ENCODE data around the gene SEC23A.

Gene SEC23A

GRCh38 chr14:39006721-39007410 lies 96.2 kb downstream of the SEC23A start:
- no peak overlapping the region for H3K4me3 Mint-ChIP-seq
- H3K9me3 Mint-ChIP-seq = no peaks in the 10 kb centered on the region
- no peaks in the 10 kb centered on the region for H3K4me1 Mint-ChIP-seq
- ATAC-seq (ENCODE audit: low read depth) (no peak), DNase-seq (ENCODE audit: low spot score in 2 of 2) (no peak)
- H3K27me3 Mint-ChIP-seq = no peaks in the 10 kb centered on the region
- no peaks in the 10 kb centered on the region for H3K36me3 Mint-ChIP-seq
- H3K27ac Mint-ChIP-seq = no peak overlapping the region

DNA sequence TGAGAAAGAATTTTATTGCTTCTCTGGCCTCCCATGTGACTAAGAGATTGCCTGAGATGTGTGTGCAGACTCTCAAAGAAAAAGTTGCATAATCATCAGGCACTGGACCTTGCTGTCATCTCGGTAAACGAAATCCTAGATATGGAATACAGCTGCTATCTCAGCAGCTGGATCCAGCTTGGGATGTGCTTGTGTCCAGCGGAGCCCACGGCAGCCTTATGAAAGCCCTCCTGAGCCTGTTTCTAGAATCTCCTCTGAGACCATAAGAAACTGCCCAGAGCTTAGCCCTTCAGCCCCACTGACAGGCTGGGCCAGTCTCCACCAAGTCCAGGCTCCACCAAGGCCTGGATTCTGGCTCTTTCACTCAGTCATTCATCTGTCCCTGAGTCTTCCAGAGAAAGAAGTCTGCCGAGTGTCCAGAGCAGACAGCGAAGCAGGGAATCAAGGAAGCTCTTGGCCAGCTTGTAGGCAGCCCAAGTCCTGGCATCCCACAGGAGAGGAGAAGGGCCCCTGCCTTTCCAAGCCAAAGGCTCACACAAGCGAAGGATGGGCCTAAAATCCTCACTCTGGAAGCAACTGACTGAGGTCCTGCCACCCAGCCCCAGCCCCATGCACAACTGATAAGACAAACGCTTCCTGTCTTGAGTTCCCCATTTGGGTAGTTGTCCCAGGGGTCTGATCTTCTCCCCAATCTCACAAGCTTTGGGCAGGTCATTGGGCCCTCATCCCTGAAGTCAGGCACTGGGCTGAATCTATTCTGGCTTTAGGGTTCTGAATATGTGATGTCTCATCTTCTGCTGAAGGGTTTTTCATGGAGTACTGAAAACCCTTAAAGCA lies 97.8 kb downstream of the SEC23A start:
- Mint-ChIP-seq H3K36me3 (no peaks in the 10 kb centered on the region), H3K9me3 (no peaks in the 10 kb centered on the region), H3K4me1 (no peaks in the 10 kb centered on the region), H3K4me3 (no peak overlapping the region), H3K27ac (peak overlapping the region; percentile 5), H3K27me3 (no peaks in the 10 kb centered on the region)
- DNase-seq (ENCODE audit: low spot score in 2 of 2) = no peak
- no peak for ATAC-seq (ENCODE audit: low read depth)

DNA sequence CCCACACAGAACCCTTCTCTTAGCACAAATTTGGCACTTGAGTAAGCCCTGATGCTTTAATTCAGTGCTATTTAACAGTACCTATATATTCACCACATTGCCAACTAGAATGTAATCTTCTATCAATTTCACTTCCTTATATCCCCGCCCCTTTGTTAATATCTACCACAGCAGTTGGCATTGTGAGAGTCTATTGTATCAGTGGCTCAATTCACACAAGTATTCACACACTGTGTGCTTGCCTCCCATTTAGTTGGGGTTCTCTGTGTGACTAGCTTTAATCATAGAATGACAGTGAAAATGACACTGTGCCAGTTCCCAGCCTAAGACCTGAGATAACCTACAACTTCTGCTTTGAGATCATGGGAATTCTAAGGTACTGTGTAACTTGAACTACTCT lies 103.1 kb downstream of the SEC23A start:
- H3K27ac Mint-ChIP-seq = no peak overlapping the region
- H3K4me3 Mint-ChIP-seq = no peak overlapping the region
- ATAC-seq (ENCODE audit: low read depth) (no peak), DNase-seq (ENCODE audit: low spot score in 2 of 2) (no peak)
- no peaks in the 10 kb centered on the region for H3K36me3 Mint-ChIP-seq
- peaks cover 2% of the 10 kb centered on the region for H3K4me1 Mint-ChIP-seq
- peaks cover 1% of the 10 kb centered on the region for H3K27me3 Mint-ChIP-seq
- no peaks in the 10 kb centered on the region for H3K9me3 Mint-ChIP-seq

GRCh38 chr14:38994731-38995130 lies 108.3 kb downstream of the SEC23A start:
- Mint-ChIP-seq H3K4me3 (no peak overlapping the region), H3K27me3 (peaks cover 1% of the 10 kb centered on the region), H3K36me3 (no peaks in the 10 kb centered on the region), H3K4me1 (peaks cover 3% of the 10 kb centered on the region), H3K27ac (no peak overlapping the region), H3K9me3 (no peaks in the 10 kb centered on the region)
- DNase-seq (ENCODE audit: low spot score in 2 of 2) (no peak), ATAC-seq (ENCODE audit: low read depth) (no peak)

- Mint-ChIP-seq H3K4me1 (peaks cover 8% of the 10 kb centered on the region), H3K36me3 (no peaks in the 10 kb centered on the region), H3K4me3 (no peak overlapping the region), H3K9me3 (no peaks in the 10 kb centered on the region), H3K27me3 (peaks cover 1% of the 10 kb centered on the region), H3K27ac (no peak overlapping the region)
- no peak for DNase-seq (ENCODE audit: low spot score in 2 of 2)
- ATAC-seq (ENCODE audit: low read depth) = no peak
These were observed 109.1 kb downstream of the SEC23A start for GRCh38 chr14:38993981-38994380.

GRCh38 chr14:38992067-38992844 lies 110.8 kb downstream of the SEC23A start:
- ATAC-seq (ENCODE audit: low read depth) (no peak), DNase-seq (ENCODE audit: low spot score in 2 of 2) (no peak)
- Mint-ChIP-seq H3K4me3 (no peak overlapping the region), H3K27me3 (peaks cover 1% of the 10 kb centered on the region), H3K27ac (no peak overlapping the region), H3K36me3 (no peaks in the 10 kb centered on the region), H3K4me1 (peaks cover 11% of the 10 kb centered on the region), H3K9me3 (no peaks in the 10 kb centered on the region)

- Mint-ChIP-seq H3K36me3 (no peaks in the 10 kb centered on the region), H3K27ac (no peak overlapping the region), H3K27me3 (peaks cover 1% of the 10 kb centered on the region), H3K4me1 (peaks cover 11% of the 10 kb centered on the region), H3K4me3 (no peak overlapping the region), H3K9me3 (no peaks in the 10 kb centered on the region)
- ATAC-seq (ENCODE audit: low read depth) (no peak), DNase-seq (ENCODE audit: low spot score in 2 of 2) (no peak)
These were observed 111.7 kb downstream of the SEC23A start for GRCh38 chr14:38991299-38991698.

DNA sequence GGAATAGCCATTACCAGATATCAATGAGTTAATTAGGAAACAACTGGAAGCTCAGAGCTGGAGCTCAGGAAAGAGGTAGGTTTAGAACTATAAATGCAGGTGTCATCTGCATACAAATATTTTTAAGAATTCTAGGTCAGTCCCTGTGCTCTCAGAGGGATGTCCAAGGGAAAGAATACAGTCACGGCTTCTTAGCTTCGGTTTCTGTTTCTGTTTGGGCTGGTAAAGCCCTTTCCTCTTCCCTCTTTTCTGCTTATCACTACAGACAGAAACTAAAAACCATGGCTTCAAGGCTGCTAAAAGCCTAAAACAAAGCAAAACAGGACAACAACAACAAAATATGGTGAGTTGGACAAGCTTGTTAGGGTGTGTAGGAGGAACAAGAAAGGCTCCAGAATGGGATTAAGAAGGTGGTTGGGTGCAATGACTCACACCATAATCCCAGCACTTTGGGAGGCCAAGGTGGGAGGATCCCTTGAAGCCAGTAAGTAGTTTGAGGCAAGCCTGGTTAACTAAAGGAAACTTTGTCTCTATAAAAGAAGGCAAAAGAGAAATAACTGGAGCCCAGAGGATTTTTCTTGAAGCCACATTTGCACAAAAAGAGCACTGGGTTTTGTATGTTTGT lies 113.0 kb downstream of the SEC23A start:
- ATAC-seq (ENCODE audit: low read depth) (peak; percentile 59), DNase-seq (ENCODE audit: low spot score in 2 of 2) (no peak)
- no peaks in the 10 kb centered on the region for H3K36me3 Mint-ChIP-seq
- H3K27me3 Mint-ChIP-seq = no peaks in the 10 kb centered on the region
- peak overlapping the region; percentile 62 for H3K4me3 Mint-ChIP-seq
- H3K4me1 Mint-ChIP-seq = peaks cover 11% of the 10 kb centered on the region
- peak overlapping the region; percentile 54 for H3K27ac Mint-ChIP-seq
- H3K9me3 Mint-ChIP-seq = no peaks in the 10 kb centered on the region

DNA sequence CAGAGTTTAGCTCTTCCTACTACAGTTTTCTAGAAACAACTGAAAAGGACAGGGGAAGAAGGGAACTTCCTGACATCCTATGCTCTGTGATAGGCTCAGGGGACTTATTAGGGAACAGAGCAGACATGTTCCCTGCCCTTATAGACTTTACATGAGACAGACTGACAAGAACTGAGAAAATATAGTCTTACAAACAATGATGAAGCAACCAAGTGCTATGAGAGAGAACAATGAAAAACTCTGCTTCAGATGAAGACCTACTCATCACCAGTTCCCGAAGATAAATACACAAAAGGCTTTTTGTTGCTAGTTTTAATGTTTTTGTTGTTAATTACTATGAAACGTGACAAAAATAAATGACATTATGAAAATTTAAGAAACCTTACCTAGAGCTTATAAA lies 115.3 kb downstream of the SEC23A start:
- Mint-ChIP-seq H3K36me3 (no peaks in the 10 kb centered on the region), H3K27ac (no peak overlapping the region), H3K4me3 (no peak overlapping the region), H3K27me3 (no peaks in the 10 kb centered on the region), H3K4me1 (peaks cover 11% of the 10 kb centered on the region), H3K9me3 (no peaks in the 10 kb centered on the region)
- DNase-seq (ENCODE audit: low spot score in 2 of 2) = no peak
- no peak for ATAC-seq (ENCODE audit: low read depth)

GRCh38 chr14:38982837-38983236 lies 120.2 kb downstream of the SEC23A start:
- peaks cover 12% of the 10 kb centered on the region for H3K27me3 Mint-ChIP-seq
- peaks cover 7% of the 10 kb centered on the region for H3K9me3 Mint-ChIP-seq
- H3K27ac Mint-ChIP-seq = no peak overlapping the region
- ATAC-seq (ENCODE audit: low read depth) (no peak), DNase-seq (ENCODE audit: low spot score in 2 of 2) (no peak)
- no peak overlapping the region for H3K4me3 Mint-ChIP-seq
- no peaks in the 10 kb centered on the region for H3K36me3 Mint-ChIP-seq
- H3K4me1 Mint-ChIP-seq = no peaks in the 10 kb centered on the region

DNA sequence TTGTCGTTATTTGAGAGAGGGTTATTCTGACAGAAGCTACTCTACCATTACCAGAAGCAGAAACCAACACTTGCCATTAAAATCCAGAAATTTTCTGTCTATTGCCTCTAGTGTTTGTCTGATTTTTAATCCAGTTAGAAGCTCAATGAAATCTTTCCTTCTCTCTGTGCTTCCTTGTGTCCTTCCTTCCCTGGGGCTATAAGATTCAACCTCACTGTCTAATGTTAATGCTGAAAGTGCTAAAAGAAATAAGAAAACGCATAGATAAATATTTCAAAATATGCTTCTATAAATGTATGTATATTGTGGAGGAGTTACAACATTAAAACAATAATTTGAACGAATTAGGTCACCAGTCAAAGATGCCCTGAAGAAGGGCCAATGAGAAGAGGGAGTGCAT lies 120.8 kb downstream of the SEC23A start:
- H3K27ac Mint-ChIP-seq = no peak overlapping the region
- DNase-seq (ENCODE audit: low spot score in 2 of 2) = no peak

More for the DNA sequence above, 120.8 kb downstream of the SEC23A start:
- H3K4me3 Mint-ChIP-seq = no peak overlapping the region
- peaks cover 8% of the 10 kb centered on the region for H3K9me3 Mint-ChIP-seq
- no peaks in the 10 kb centered on the region for H3K4me1 Mint-ChIP-seq
- no peak for ATAC-seq (ENCODE audit: low read depth)
- peaks cover 12% of the 10 kb centered on the region for H3K27me3 Mint-ChIP-seq
- no peaks in the 10 kb centered on the region for H3K36me3 Mint-ChIP-seq

Data from memory B cell (primary cell).